Coronary artery (tissue), 2 donors: ENCODE results near the gene P4HA3.

Experiments used
- DNase-seq: peaks from one replicate; pipeline ENCODE4 v3.0.0-alpha.2; 2017; ENCODE audit warnings: low spot score
- H3K27ac ChIP-seq, 2 donors: fragments of 200-600 bp; sonication (generic); one replicate each; pipeline ENCODE4 v1.5.1; 2016 to 2019
- H3K4me3 ChIP-seq: fragments of 200-600 bp; sonication (generic); 2 replicates; pipeline ENCODE4 v1.5.1; 2016; ENCODE audit warnings: mild to moderate bottlenecking, moderate library complexity
- CTCF ChIP-seq: fragments of 200-600 bp; sonication (generic); IDR thresholded peaks from one replicate; pipeline ENCODE4 v1.5.1; 2019; ENCODE audit warnings: antibody characterized with exemption

The P4HA3 gene

GRCh38 chr11:74269161-74269811 is 42.2 kb downstream of the P4HA3 start:
- no peak overlapping the region for H3K27ac ChIP-seq
- no peak overlapping the region for H3K4me3 ChIP-seq
- TF ChIP-seq CTCF: no peak
- no peak for DNase-seq

DNA sequence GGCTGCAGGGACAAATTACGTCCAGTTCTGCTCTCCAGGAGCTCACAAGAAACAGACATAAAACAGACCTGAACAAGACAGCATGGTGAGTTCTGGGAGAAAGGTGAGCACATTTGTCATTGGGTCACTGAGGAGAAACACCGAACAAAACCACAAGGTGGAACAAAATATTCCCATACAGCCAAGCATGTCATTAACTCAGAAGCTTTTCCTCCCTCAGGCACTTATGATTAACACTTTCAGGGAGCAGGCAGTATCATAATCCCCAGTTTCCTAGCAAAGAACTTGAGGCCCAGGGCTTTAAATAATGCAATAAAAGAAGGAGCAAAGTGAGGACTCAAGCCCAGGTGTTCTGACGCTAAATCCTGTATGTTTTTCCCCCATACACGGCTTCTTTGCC is 43.0 kb downstream of the P4HA3 start:
- DNase-seq: no peak
- H3K4me3 ChIP-seq: no peak overlapping the region
- TF ChIP-seq CTCF: no peak
- no peak overlapping the region for H3K27ac ChIP-seq

DNA sequence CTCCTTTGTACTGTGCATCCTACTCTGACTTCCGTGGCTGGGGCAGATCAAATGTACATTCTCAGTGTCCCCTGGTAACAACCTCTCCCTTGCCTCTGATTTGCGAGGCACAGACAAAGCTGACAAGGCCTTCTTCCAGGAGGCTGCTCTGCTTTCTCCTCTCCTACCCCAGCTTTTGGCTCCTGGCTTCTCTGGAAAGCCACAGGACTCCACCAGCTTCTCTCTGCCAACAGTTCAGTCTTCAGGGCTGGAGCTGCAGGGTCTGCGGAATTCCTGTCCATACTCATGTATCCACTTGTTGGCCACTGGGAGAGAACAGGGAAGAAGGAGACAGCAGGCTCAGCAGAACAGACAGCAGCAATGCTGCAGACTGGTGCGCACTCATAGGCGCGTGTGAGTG is 44.4 kb downstream of the P4HA3 start:
- DNase-seq: no peak
- Histone ChIP-seq H3K27ac (no peak overlapping the region), H3K4me3 (no peak overlapping the region)
- no peak for TF ChIP-seq CTCF

DNA sequence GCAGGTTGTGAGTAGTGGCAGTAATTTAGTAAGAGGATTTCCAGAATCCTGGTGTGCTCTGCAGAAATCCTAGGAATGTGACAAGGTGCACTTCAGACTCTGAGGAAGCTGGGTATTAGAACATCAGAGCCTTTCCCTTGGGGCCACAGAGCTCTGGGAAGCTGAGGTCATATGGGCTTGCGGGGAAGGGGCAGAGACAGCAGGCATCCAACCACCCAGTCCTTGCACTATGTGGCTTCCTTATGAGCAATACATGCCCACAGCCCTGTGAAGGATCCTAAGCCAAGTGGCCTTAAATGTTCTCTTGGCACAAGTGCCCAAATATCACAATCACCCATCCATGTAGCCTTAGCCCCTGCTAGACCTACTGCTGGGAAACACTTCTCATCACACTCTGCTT is 46.2 kb downstream of the P4HA3 start:
- H3K27ac ChIP-seq: no peak overlapping the region
- DNase-seq: no peak
- TF ChIP-seq CTCF: no peak
- no peak overlapping the region for H3K4me3 ChIP-seq

GRCh38 chr11:74262725-74263124 is 48.7 kb downstream of the P4HA3 start:
- no peak for DNase-seq
- Histone ChIP-seq H3K4me3 (no peak overlapping the region), H3K27ac (no peak overlapping the region)
- TF ChIP-seq CTCF: no peak

DNA sequence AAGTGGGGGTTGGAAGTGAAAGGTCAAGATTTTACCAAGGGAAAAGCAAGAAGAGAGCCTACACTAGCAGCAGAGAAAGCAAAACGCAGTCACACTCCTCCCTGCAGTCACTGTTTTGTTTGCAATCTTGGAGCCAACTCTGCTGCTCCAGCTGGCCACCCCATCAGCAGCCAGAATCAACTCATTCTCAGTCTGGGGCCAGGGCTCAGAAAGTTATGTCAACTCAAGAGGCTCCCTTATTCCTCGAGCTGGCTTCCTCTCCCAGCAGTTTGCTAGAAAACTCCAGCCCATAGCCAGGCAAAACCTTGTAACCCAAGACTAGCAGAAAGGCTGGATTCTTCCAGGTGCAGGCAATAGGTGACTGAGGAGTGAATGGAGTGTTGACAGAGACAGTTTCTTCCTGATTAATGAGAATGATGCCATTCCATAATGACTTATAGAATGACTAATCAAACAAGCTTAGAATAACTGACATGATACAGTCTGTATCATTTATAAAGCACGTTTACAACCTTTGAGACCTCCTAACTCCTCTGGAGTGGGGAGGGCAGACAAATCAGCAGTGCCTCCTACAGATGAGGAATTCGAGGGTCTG is 53.4 kb downstream of the P4HA3 start:
- TF ChIP-seq CTCF: no peak
- no peak for DNase-seq
- Histone ChIP-seq H3K27ac (no peak overlapping the region), H3K4me3 (no peak overlapping the region)
